Small intestine (tissue), 7 donors: ENCODE measurements around the gene PCSK6. TPM values are rescaled to one million over a fixed set of nuclear protein-coding genes. Genes with fewer than 3 reads are reported as not detected.

ENCODE experiments used
- DNase-seq, 2 donors: peaks; one replicate each; pipeline versions ENCODE4 v3.0.0 to v3.0.0-alpha.2; 2013
- FAIRE-seq: peaks from 2 replicates; lab custom pipeline; 2012; peaks lifted over from hg19 to GRCh38; lab: Jason Lieb, UNC
- H3K27ac ChIP-seq, 3 donors: one replicate each; pipeline ENCODE4 v1.5.1; 2013; ENCODE audit warnings: low read length in 2 of 3, mild to moderate bottlenecking in 2 of 3, control low read depth in 1 of 3, inconsistent platforms in 1 of 3, low read depth in 1 of 3, moderate library complexity in 1 of 3
- H3K27me3 ChIP-seq, 3 donors: one replicate each; pipeline ENCODE4 v1.6.1; 2013; ENCODE audit warnings: low read length in 3 of 3, inconsistent platforms in 1 of 3; ENCODE audit not compliant: control insufficient read depth in 3 of 3, insufficient read depth in 3 of 3
- H3K36me3 ChIP-seq, 3 donors: one replicate each; pipeline ENCODE4 v1.6.1; 2013; ENCODE audit warnings: low read length in 3 of 3, inconsistent platforms in 1 of 3, low read depth in 1 of 3, mild to moderate bottlenecking in 1 of 3, moderate library complexity in 1 of 3; ENCODE audit not compliant: control insufficient read depth in 3 of 3, insufficient read depth in 2 of 3
- H3K4me1 ChIP-seq, 3 donors: one replicate each; pipeline ENCODE4 v1.6.1; 2013; ENCODE audit warnings: low read length in 2 of 3, inconsistent platforms in 1 of 3, low read depth in 1 of 3, mild to moderate bottlenecking in 1 of 3, moderate library complexity in 1 of 3; ENCODE audit not compliant: control insufficient read depth in 3 of 3, insufficient read depth in 2 of 3
- H3K4me3 ChIP-seq, 3 donors: one replicate each; pipeline ENCODE4 v1.5.1; 2013; ENCODE audit warnings: low read length in 3 of 3, control low read depth in 1 of 3, inconsistent platforms in 1 of 3, low read depth in 1 of 3, mild to moderate bottlenecking in 1 of 3, moderate library complexity in 1 of 3
- H3K9me3 ChIP-seq, 2 donors: one replicate each; pipeline ENCODE4 v1.6.1; 2013; ENCODE audit warnings: low read depth in 1 of 2, low read length in 1 of 2; ENCODE audit not compliant: control insufficient read depth in 2 of 2, insufficient read depth in 1 of 2
- WGBS, 3 donors: extraction: QIAGEN DNeasy Blood & Tissue Kit; methylation state at CpG; one replicate each; pipeline ENCODE4 v1.1.7; 2013; 5-methylcytosine and 5-hydroxymethylcytosine counted together
- polyA plus RNA-seq, 4 donors: library from polyadenylated mRNA; stranded (reverse) in 3 of 4; unstranded in 1 of 4; fragments of 200-250 nt in 3 of 4; fragments of 120-200 nt in 1 of 4; gene quantifications; one replicate each; pipeline versions ENCODE4 v1.2.1 to v1.2.3, GENCODE V29; 2013
- donor health status: healthy with polysubstance abuse.
- donor health status: control.
- donor health status: control.
- donor health status: Bipolar disorder and iron deficiency.
- donor health status: healthy.

The PCSK6 gene
- polyA plus RNA-seq, 4 donors: 0.67 to 26.2 (median 6.5) TPM

DNA sequence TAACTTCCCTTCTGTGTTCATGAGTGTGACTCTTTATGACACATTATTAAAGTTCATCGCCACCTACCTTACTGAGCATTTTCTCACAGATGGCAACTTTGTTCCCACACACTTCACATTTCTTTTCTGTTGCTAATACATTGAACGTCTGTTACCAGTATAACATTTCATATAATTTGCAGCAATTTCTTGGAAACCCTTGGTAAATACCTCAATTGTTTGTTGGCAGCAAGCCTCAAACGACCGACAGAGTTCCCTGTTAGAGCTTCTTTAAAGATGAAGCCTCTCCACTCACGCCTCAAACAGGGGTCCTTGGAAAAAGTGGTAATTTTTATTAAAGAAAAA, 234.5 kb downstream of the PCSK6 start:
- no peak for FAIRE-seq
- DNase-seq: no peak
- Histone ChIP-seq H3K4me1 (peaks cover 3 to 17% (median 10%) of the 10 kb centered on the region in 3 donors), H3K27ac (no peak overlapping the region), H3K9me3 (no peaks in the 10 kb centered on the region), H3K36me3 (no peaks in the 10 kb centered on the region), H3K4me3 (no peak overlapping the region), H3K27me3 (no peaks in the 10 kb centered on the region)
- WGBS, 3 donors: 61 to 71% (median 65%) methylated on average over 5 of the region's 5 CpGs

DNA sequence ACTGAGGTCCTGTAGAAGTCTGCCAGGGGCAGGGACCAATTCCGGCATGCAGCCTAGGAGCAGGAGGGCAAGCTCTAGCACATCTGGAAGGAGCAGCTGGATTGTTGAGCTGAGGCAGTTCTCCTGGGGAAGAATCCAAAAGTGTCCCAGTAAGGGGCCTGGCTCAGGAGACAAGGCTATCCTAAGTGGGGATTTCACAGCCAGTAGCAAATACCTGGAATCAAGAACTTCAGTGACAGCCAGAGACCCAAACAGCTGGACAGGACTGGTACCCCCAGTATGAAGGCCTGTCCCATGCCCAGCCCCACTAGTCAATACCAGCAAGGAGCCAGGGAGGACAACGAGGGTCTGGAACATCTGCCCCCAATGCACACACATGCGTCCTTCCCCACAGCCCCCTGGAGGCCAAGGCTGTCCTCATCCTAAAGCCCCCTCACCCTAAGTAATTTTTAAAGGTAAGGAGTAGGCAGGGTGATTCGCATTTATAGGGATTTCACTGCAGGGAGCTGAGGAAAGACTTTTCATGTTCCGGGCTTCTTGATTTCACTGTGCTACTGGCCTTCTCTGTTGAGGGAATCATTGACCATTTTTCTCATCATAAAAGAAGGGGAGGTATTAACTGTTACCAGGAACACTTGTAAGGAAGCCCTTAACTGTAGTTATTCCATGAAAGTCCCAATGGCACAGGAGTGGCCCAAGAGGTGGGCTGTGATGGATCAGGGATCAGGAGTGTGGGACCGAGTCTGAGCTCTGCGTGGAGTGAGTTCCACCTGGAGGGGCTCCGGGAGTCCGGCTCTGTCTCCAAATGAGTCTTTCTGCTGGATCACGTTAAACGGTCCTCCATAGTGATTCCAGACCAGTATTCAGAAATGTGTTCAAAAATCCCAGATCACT, 235.1 kb downstream of the PCSK6 start:
- Histone ChIP-seq H3K27me3 (no peaks in the 10 kb centered on the region), H3K9me3 (no peaks in the 10 kb centered on the region), H3K36me3 (no peaks in the 10 kb centered on the region), H3K27ac (no peak overlapping the region), H3K4me3 (no peak overlapping the region), H3K4me1 (peaks cover 3 to 22% (median 14%) of the 10 kb centered on the region in 3 donors)
- WGBS, 3 donors: 88 to 90% (median 89%) methylated on average over 11 of the region's 11 CpGs
- no peak for FAIRE-seq
- no peak for DNase-seq

Other genes with a start within 250 kb of the PCSK6 start
- gene CHSY1, start 237.7 kb downstream of the PCSK6 start, polyA plus RNA-seq: 10 to 100 TPM in 1 of 4 donors, 1 to 10 TPM in 3; 1.6 to 13.1 (median 6.0) TPM
- 100 to 1,000 TPM in 3 of 4 donors, 10 to 100 TPM in 1; 88.2 to 148 (median 132) TPM for gene SELENOS, start 212.2 kb downstream of the PCSK6 start, polyA plus RNA-seq
- gene SNRPA1, start 194.5 kb downstream of the PCSK6 start, polyA plus RNA-seq: 10 to 100 TPM; 62.3 to 82.7 (median 73.2) TPM
- 10 to 100 TPM; 19.0 to 47.6 (median 31.5) TPM for gene TM2D3, start 162.7 kb upstream of the PCSK6 start, polyA plus RNA-seq
- 10 to 100 TPM in 1 of 4 donors, 1 to 10 TPM in 3; 4.2 to 19.5 (median 5.1) TPM for gene TARS3, start 234.8 kb upstream of the PCSK6 start, polyA plus RNA-seq